ENCODE data around the gene ARHGAP26. TPM values are rescaled to one million over a fixed set of nuclear protein-coding genes. Genes with fewer than 3 reads are reported as not detected.
A peak's percentile ranks its signal among the peaks of the same experiment; 100 is the strongest.

Gene ARHGAP26
- total RNA-seq, 1 donor from 2014 or later: 25.2 TPM

- no peak for DNase-seq (ENCODE audit: low read depth in 2 of 2)
Observed at GRCh38 chr5:143177263-143177983, 407.2 kb downstream of the ARHGAP26 start.

- no peak for DNase-seq (ENCODE audit: low read depth in 2 of 2)
Observed at GRCh38 chr5:143179126-143179740, 409.1 kb downstream of the ARHGAP26 start.

DNA sequence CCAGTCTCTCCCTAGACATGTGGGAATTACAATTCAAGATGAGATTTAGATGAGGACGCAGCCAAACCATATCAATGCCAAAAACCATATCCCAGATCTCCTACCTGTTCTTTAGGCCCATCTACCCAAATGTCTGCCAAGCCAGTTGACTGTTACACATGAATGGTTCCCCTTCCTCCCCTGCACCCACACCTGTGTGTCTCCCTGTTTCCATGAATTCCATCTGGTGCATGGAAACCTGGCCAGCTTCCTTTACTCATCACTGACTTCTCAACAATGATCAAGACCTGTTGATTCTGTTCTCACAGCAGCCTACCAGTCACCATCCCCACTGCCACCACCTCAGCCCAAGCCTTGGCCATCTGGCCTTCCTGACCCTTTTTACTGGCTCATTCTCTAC is 410.6 kb downstream of the ARHGAP26 start:
- no peak for DNase-seq (ENCODE audit: low read depth in 2 of 2)

GRCh38 chr5:143181173-143181572 is 411.0 kb downstream of the ARHGAP26 start:
- no peak for DNase-seq (ENCODE audit: low read depth in 2 of 2)

DNA sequence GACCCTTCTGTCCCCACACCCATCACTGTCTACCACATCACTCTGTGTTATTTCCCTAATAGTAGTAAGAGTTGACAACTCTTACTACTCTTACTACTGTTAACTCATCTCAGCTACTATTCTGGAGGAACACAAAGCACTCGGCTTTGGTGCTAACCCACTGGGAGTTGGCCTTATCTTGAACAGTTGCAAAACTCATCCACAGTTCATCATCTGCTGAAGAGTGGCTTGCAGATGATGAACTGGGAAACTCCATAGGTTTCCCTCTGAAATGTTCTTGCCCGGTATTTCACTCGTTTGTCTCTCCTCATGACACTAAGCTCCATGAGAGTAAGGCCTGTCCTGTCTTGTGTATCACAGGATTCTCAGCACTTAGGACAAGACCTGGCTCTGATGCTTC is 411.9 kb downstream of the ARHGAP26 start:
- DNase-seq (ENCODE audit: low read depth in 2 of 2): no peak

- DNase-seq (ENCODE audit: low read depth in 2 of 2): peak in 1 of 2 donors; percentile 24
Observed at GRCh38 chr5:143182901-143183820, 413.0 kb downstream of the ARHGAP26 start.

DNA sequence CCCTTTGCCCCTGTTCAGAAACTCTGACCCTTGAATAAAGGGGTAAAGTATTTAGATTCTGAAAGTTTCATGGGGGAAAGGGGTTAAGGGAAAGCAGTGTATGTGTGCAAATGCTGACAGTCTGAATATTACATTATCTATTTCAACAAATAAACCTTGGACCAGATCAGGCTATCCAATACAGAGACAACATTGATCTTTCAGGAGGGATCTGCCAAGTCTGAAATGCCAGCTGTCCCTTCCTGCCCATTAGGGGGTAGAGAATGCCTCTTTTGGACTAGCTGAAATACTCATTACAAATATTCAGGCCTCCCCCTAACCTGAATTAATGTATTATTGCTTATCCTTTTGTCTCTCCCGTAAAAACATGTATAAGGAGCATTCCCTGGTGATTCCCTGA is 413.8 kb downstream of the ARHGAP26 start:
- no peak for DNase-seq (ENCODE audit: low read depth in 2 of 2)

DNA sequence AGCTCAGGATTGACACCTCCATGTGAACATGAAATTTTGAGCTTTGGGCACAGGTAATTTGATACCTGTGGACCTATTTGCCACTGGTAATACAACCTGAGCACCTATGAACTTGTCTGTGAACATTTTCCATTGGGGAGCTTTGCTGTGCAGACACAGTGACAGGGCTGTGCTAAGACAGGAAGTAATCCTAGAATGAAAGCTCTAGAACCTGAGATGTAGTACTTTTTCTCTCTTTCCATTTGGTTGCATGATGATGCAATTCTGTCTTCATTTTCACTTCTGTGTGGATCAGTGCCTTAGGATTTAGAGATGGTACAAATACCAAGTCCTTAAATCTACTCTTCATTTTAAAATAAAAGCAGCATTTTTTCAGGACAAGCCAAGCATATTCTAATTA is 416.4 kb downstream of the ARHGAP26 start:
- no peak for DNase-seq (ENCODE audit: low read depth in 2 of 2)

DNA sequence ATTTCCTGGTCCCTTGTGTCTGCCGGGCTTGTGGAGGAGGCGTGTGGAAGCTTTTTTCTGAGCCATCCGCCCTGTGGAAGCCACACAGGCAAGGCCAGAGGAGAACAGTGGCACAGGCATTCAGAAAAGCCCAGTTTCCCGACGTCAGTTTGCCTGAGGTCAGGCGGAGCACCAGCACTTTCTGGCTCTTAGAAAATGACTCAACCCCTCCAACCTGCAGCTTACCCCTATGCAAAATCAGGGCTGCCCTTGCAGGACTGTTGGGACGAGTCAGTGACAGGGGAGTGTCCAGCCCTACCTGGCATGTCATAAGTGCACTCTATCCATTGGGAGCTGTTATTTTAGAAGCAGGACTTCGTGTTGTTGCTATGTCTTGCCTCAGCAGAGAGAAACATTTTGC is 417.3 kb downstream of the ARHGAP26 start:
- DNase-seq (ENCODE audit: low read depth in 2 of 2): no peak

DNA sequence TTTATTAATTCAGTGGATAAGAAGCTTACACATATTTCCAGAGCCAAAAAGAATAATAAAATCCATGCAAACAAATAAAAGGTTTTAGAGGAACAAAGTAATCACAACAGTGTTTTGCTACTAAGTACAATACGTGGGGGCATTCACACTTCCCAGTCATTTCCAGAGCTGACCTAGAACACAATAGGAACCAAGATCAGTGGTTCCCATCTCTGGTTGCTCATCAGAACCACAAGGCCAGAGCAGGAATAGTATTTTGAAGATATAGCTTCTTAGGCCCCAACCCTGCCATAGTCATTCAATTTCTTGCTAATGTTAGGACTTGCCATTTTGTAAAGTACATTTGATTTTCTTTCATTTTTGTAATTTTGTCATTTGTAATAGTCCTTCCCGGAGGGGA is 417.9 kb downstream of the ARHGAP26 start:
- no peak for DNase-seq (ENCODE audit: low read depth in 2 of 2)

GRCh38 chr5:143188692-143189091 is 418.5 kb downstream of the ARHGAP26 start:
- DNase-seq (ENCODE audit: low read depth in 2 of 2): no peak

GRCh38 chr5:143190260-143190810 is 420.2 kb downstream of the ARHGAP26 start:
- DNase-seq (ENCODE audit: low read depth in 2 of 2): no peak

DNA sequence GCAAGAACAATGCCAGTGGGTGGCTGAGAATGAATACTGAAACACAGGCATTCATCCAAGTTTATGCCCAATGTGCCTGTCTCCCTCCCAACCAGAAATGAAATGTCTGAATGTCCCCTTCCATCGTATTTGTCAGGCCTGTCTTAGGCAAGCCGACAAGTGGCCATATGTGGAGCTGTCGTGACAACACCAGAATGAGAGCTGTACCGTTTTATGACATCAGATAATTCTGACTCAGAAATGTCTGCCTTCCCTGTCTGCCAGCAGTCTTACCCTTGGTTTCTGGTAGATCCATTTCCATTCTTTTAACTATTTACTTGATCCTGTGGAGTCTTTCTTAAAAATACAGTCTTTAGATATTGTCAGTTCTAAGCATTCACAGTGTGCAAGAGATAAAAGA is 421.5 kb downstream of the ARHGAP26 start:
- no peak for DNase-seq (ENCODE audit: low read depth in 2 of 2)

- no peak for DNase-seq (ENCODE audit: low read depth in 2 of 2)
Observed at GRCh38 chr5:143192191-143192900, 422.2 kb downstream of the ARHGAP26 start.

DNA sequence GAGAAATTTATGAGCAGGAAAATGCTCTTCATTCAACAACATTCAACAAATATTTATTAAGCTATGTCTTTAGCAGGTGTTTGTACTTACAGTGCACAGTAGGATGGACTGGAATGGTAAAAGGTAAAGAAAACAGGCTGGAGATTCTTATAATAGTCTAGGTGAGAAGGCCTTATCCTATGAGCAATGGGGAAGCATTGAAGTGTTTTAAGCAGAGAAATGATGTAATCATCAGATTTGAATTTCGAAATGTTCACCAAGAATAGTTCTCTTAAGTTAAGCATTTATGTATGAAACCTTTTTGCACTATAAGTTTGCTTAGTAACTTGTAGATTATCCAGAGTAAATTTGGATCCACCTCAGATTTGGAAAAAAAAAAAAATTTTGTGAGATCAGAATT is 424.0 kb downstream of the ARHGAP26 start:
- DNase-seq (ENCODE audit: low read depth in 2 of 2): no peak

GRCh38 chr5:143194713-143195112 is 424.5 kb downstream of the ARHGAP26 start:
- DNase-seq (ENCODE audit: low read depth in 2 of 2): no peak

DNA sequence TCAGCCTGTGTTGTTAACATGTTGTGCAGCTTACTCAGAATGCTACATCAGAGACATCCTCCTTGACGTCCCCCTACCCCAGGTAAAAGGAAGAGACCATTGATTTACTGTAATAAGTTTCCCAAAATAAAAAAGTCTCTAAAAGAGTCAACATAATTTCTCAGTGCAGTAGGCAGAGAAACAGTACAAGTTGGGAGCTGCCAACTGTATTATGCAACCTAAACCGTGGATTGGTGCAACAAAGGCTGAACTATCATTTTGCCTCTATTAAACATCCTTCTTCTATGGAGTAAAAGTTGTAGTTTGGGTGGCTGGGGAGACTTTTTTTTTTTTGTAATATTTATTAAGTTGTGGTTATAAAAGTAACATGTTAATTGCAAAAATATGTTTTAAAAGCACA is 425.3 kb downstream of the ARHGAP26 start:
- no peak for DNase-seq (ENCODE audit: low read depth in 2 of 2)

DNA sequence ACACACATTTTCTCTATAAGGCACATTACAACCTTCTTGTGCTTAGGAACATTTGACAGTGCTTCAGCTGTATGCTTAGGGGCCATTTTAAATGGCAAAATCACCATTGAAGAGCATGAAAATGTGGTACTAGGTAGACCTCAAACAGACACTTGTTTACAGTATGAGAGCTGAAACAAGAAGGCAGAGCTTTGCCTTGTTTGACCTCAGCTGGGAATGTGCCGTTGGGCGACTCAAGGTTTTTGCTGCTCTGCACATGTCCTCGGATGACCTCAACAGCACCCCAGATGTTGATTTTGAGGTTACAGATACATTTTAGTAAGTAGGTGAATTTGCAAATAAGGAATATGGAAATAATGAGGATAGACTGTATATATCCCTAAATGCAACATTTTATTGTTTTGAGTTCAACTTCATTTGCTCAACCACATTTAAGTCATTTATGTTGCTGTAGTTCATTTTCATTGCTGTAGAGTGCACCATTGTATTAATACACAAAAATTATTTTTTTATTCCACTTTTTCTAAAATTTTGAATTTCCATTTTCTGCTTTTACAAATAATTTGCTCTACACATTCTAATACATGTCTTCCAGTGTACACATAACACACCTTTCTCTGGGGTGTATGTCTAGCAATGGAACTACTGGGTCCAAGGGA is 426.6 kb downstream of the ARHGAP26 start:
- DNase-seq (ENCODE audit: low read depth in 2 of 2): no peak

GRCh38 chr5:143197260-143197656 is 427.1 kb downstream of the ARHGAP26 start:
- DNase-seq (ENCODE audit: low read depth in 2 of 2): no peak

GRCh38 chr5:143198332-143198731 is 428.2 kb downstream of the ARHGAP26 start:
- DNase-seq (ENCODE audit: low read depth in 2 of 2): peak in 1 of 2 donors; percentile 41

GRCh38 chr5:143199161-143199560 is 429.0 kb downstream of the ARHGAP26 start:
- no peak for DNase-seq (ENCODE audit: low read depth in 2 of 2)

Data from dermis microvascular lymphatic vessel endothelial cell (primary cell).